Lung (tissue), 16 donors: ENCODE measurements around the gene BTF3L4. TPM values are rescaled to one million over a fixed set of nuclear protein-coding genes. Genes with fewer than 3 reads are reported as not detected.

ENCODE experiments used
- ATAC-seq: fragments of 200-7000 bp; cut with Tn5 transposase; one replicate; pipeline ENCODE4 v1.9.1; 2020; ENCODE audit warnings: moderate number of reproducible peaks; ENCODE audit not compliant: insufficient read depth, low FRiP score
- DNase-seq, 3 donors: peaks; one replicate each; pipeline ENCODE4 v3.0.0-alpha.2; 2013 to 2017
- H3K27ac ChIP-seq, 2 donors: one replicate each; pipeline ENCODE4 v1.5.1; 2013; ENCODE audit warnings: mild to moderate bottlenecking in 2 of 2, moderate library complexity in 2 of 2, control low read depth in 1 of 2, inconsistent platforms in 1 of 2, low read depth in 1 of 2, low read length in 1 of 2
- H3K27me3 ChIP-seq, 3 donors: one replicate each; pipeline ENCODE4 v1.5.1; 2013; ENCODE audit warnings: low read length in 2 of 3; ENCODE audit not compliant: control insufficient read depth in 3 of 3, insufficient read depth in 3 of 3
- H3K36me3 ChIP-seq, 4 donors: one replicate each; pipeline ENCODE4 v1.5.1; 2013; ENCODE audit warnings: low read length in 4 of 4, mild to moderate bottlenecking in 1 of 4, moderate library complexity in 1 of 4; ENCODE audit not compliant: control insufficient read depth in 4 of 4, insufficient read depth in 4 of 4
- H3K4me1 ChIP-seq, 5 donors: one replicate each; pipeline ENCODE4 v1.5.1; 2013; ENCODE audit warnings: low read length in 5 of 5, mild to moderate bottlenecking in 2 of 5, moderate library complexity in 1 of 5; ENCODE audit not compliant: control insufficient read depth in 5 of 5, insufficient read depth in 5 of 5
- H3K4me3 ChIP-seq: one replicate; pipeline ENCODE4 v1.5.1; 2013; ENCODE audit warnings: mild to moderate bottlenecking, control low read depth, moderate library complexity
- H3K9ac ChIP-seq, 2 donors: one replicate each; pipeline ENCODE4 v1.5.1; 2013; ENCODE audit warnings: low read length in 2 of 2, control low read depth in 1 of 2; ENCODE audit not compliant: insufficient read depth in 1 of 2
- H3K9me3 ChIP-seq, 4 donors: one replicate each; pipeline ENCODE4 v1.5.1; 2013; ENCODE audit warnings: low read length in 3 of 4, mild to moderate bottlenecking in 1 of 4, moderate library complexity in 1 of 4; ENCODE audit not compliant: control insufficient read depth in 4 of 4, insufficient read depth in 3 of 4
- WGBS, 2 donors: extraction: QIAGEN DNeasy Blood & Tissue Kit; methylation state at CpG; one replicate each; pipeline ENCODE4 v1.1.7; 2013; 5-methylcytosine and 5-hydroxymethylcytosine counted together
- long read RNA-seq, 5 donors: transcript quantifications; one replicate each; lab custom pipeline, GENCODE V29; 2026
- polyA plus RNA-seq, 2 donors: library from polyadenylated mRNA; stranded (reverse); fragments of 200-250 nt; gene quantifications; one replicate each; pipeline ENCODE4 v1.2.1, GENCODE V29; 2013
- total RNA-seq, 2 donors: library from RNA; depleted of rRNA in 1 of 2; stranded (reverse); fragments of >200 nt in 1 of 2; gene quantifications; one replicate each; pipeline ENCODE4 v1.2.1, GENCODE V29; 2014 to 2021
- TF ChIP-seq, protein P1 (sequence below): IDR thresholded peaks from 2 replicates; pipeline ENCODE4 v1.5.1; 2012; ENCODE audit warnings: mild to moderate bottlenecking; ENCODE audit errors: control extremely low read depth, extremely low read depth
- donor health status: control.
- donor health status: control.
- donor health status: Bipolar disorder and iron deficiency.
- donor health status: healthy.
- donor health status: DM: yes; HTN: yes; CAD: no.

BTF3L4 gene
- 10 to 100 TPM; 40.1 to 40.7 TPM for total RNA-seq
- 10 to 100 TPM; 41.5 to 47.7 TPM for polyA plus RNA-seq
- long read RNA-seq, donor 1, full-length matches to known transcripts: 55 of 65 reads
- long read RNA-seq, donor 1, partial matches to known transcripts: 10 of 65 reads
- long read RNA-seq, donor 1, other reads (novel, unspliced or antisense): 0 of 65 reads
- long read RNA-seq, donor 2, full-length matches to known transcripts: 15 of 15 reads
- long read RNA-seq, donor 2, partial matches to known transcripts: 0 of 15 reads
- long read RNA-seq, donor 2, other reads (novel, unspliced or antisense): 0 of 15 reads
- long read RNA-seq, donor 3, full-length matches to known transcripts: 29 of 29 reads
- long read RNA-seq, donor 3, partial matches to known transcripts: 0 of 29 reads
- long read RNA-seq, donor 3, other reads (novel, unspliced or antisense): 0 of 29 reads
- long read RNA-seq, donor 4, full-length matches to known transcripts: 28 of 42 reads
- long read RNA-seq, donor 4, partial matches to known transcripts: 14 of 42 reads
- long read RNA-seq, donor 4, other reads (novel, unspliced or antisense): 0 of 42 reads
- long read RNA-seq, donor 5, full-length matches to known transcripts: 58 of 106 reads
- long read RNA-seq, donor 5, partial matches to known transcripts: 48 of 106 reads
- long read RNA-seq, donor 5, other reads (novel, unspliced or antisense): 0 of 106 reads

- Histone ChIP-seq H3K9ac (peak within 1 kb of the TSS; percentile 77 to 85), H3K4me3 (peak within 1 kb of the TSS; percentile 99), H3K36me3 (peaks cover 4 to 13% (median 6%) of the 10 kb centered on the region in 4 donors), H3K27ac (peak within 1 kb of the TSS; percentile 86 to 99), H3K4me1 (peaks cover 0 to 33% (median 8%) of the 10 kb centered on the region in 5 donors), H3K27me3 (no peaks in the 10 kb centered on the region), H3K9me3 (no peaks in the 10 kb centered on the region)
- DNase-seq (peak; percentile 94 to 96 (median 96)), ATAC-seq (peak; percentile 95)
- TF ChIP-seq, protein P1, sequence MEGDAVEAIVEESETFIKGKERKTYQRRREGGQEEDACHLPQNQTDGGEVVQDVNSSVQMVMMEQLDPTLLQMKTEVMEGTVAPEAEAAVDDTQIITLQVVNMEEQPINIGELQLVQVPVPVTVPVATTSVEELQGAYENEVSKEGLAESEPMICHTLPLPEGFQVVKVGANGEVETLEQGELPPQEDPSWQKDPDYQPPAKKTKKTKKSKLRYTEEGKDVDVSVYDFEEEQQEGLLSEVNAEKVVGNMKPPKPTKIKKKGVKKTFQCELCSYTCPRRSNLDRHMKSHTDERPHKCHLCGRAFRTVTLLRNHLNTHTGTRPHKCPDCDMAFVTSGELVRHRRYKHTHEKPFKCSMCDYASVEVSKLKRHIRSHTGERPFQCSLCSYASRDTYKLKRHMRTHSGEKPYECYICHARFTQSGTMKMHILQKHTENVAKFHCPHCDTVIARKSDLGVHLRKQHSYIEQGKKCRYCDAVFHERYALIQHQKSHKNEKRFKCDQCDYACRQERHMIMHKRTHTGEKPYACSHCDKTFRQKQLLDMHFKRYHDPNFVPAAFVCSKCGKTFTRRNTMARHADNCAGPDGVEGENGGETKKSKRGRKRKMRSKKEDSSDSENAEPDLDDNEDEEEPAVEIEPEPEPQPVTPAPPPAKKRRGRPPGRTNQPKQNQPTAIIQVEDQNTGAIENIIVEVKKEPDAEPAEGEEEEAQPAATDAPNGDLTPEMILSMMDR: no peak
- 0% methylated on average over 44 to 54 of the region's 54 CpGs for WGBS, 2 donors
Measured at GRCh38 chr1:52056163-52056936, at the start of gene BTF3L4. TSS of gene BTF3L4 (plus strand) at chr1:52056295. CDS start at chr1:52059848, 3,553 bp downstream.

GRCh38 chr1:52007215-52008002 lies 48.7 kb upstream of the BTF3L4 start:
- TF ChIP-seq, protein P1: no peak
- Histone ChIP-seq H3K36me3 (no peaks in the 10 kb centered on the region), H3K9me3 (no peaks in the 10 kb centered on the region), H3K4me1 (peaks cover 0 to 3% (median 0%) of the 10 kb centered on the region in 5 donors), H3K27ac (no peak overlapping the region), H3K27me3 (peaks cover 0 to 5% (median 3%) of the 10 kb centered on the region in 3 donors), H3K4me3 (no peak overlapping the region), H3K9ac (no peak overlapping the region)
- ATAC-seq (no peak), DNase-seq (no peak)
- WGBS, 2 donors: 56 to 75% methylated on average over 5 of the region's 5 CpGs

GRCh38 chr1:52008071-52008809 lies 47.9 kb upstream of the BTF3L4 start:
- 87 to 89% methylated on average over 7 of the region's 7 CpGs for WGBS, 2 donors
- Histone ChIP-seq H3K9me3 (no peaks in the 10 kb centered on the region), H3K27me3 (peaks cover 0 to 5% (median 3%) of the 10 kb centered on the region in 3 donors), H3K27ac (no peak overlapping the region), H3K4me1 (peaks cover 0 to 3% (median 0%) of the 10 kb centered on the region in 5 donors), H3K4me3 (no peak overlapping the region), H3K36me3 (no peaks in the 10 kb centered on the region), H3K9ac (no peak overlapping the region)
- TF ChIP-seq, protein P1: no peak
- DNase-seq (no peak), ATAC-seq (no peak)
